ENCODE results near the gene NAGPA. TPM values are rescaled to one million over a fixed set of nuclear protein-coding genes. Genes with fewer than 3 reads are reported as not detected.

The NAGPA gene
- total and polyA plus RNA-seq, 2 of the 13 experiments (the other 11 are each of a cell fraction or from before 2014, with no cell fraction given) = 27.1 to 60.3 TPM

- TF ChIP-seq TFAP4 (IDR thresholded peaks at IDR 0.05; ENCODE audit: borderline replicate concordance, low read depth) (no peak), THAP9 (CRISPR knock-in tag; IDR thresholded peaks at IDR 0.05; ENCODE audit: borderline replicate concordance) (peak; percentile 96), IKZF4 (CRISPR knock-in tag; IDR thresholded peaks at IDR 0.05; ENCODE audit: borderline replicate concordance, low read depth, not compliant biosample characterization) (peak; percentile 99), PLRG1 (conservative IDR thresholded peaks at IDR 0.05) (no peak), ZBTB49 (CRISPR knock-in tag; IDR thresholded peaks at IDR 0.05; ENCODE audit: borderline replicate concordance) (peak; percentile 83), ZNF337 (CRISPR knock-in tag; IDR thresholded peaks at IDR 0.05; ENCODE audit: borderline replicate concordance, low read depth) (peak; percentile 93; the same call in 1 of the 2 replicates), POLR2G (IDR thresholded peaks at IDR 0.05; ENCODE audit: low read depth, low read length) (peak; percentile 99), ZNF569 (CRISPR knock-in tag; IDR thresholded peaks at IDR 0.05; ENCODE audit: borderline replicate concordance) (no peak; the same call in 1 of the 2 replicates), HDAC1 (CRISPR knock-in tag; IDR thresholded peaks at IDR 0.05) (peak; percentile 99), ZMYM4 (CRISPR knock-in tag; IDR thresholded peaks at IDR 0.05) (peak; percentile 100), SOX6 (IDR thresholded peaks at IDR 0.05) (no peak), SOX6 (CRISPR knock-in tag; IDR thresholded peaks at IDR 0.05) (peak; percentile 81), CREB1 (IDR thresholded peaks at IDR 0.05) (no peak), CREB1 (CRISPR knock-in tag; IDR thresholded peaks at IDR 0.05) (no peak), NFE2 (CRISPR knock-in tag; IDR thresholded peaks at IDR 0.05) (no peak), SRSF9 (IDR thresholded peaks at IDR 0.05; ENCODE audit: borderline replicate concordance, insufficient read depth, low read depth, low read length, poor library complexity, severe bottlenecking) (no peak), NFKBIZ (CRISPR knock-in tag; IDR thresholded peaks at IDR 0.05) (peak; percentile 91; the same call in 1 of the 2 replicates), ZNF891 (CRISPR knock-in tag; IDR thresholded peaks at IDR 0.05) (peak; percentile 99), HNF4G (IDR thresholded peaks at IDR 0.05; ENCODE audit: borderline replicate concordance, low read depth, low read length) (no peak), HNF4G (CRISPR knock-in tag; IDR thresholded peaks at IDR 0.05; ENCODE audit: borderline replicate concordance, low read depth) (peak; percentile 64; the same call in 1 of the 2 replicates), MXD1 (CRISPR knock-in tag; IDR thresholded peaks at IDR 0.05) (peak; percentile 98), BHLHE40 (IDR thresholded peaks at IDR 0.05; ENCODE audit: low read length) (peak; percentile 99), ZNF619 (CRISPR knock-in tag; IDR thresholded peaks at IDR 0.05) (peak; percentile 98), PPARG (CRISPR knock-in tag; conservative IDR thresholded peaks at IDR 0.05) (peak; percentile 75; the same call in 1 of the 2 replicates), CHD2 (IDR thresholded peaks at IDR 0.05; ENCODE audit: low read depth, low read length) (peak; percentile 37; the same call in 1 of the 2 replicates)
These were observed 38.1 kb upstream of the NAGPA start, which contains the start of gene ALG1 (continued) for GRCh38 chr16:5071681-5072333.

Data from HepG2 (cell line).